Measurements from ENCODE around the gene FBN2. TPM values are rescaled to one million over a fixed set of nuclear protein-coding genes. Genes with fewer than 3 reads are reported as not detected.

FBN2 gene
- total RNA-seq, 1 experiment from 2014 or later: 0.08 TPM

GRCh38 chr5:128475693-128476092 lies 62.4 kb downstream of the FBN2 start:
- ChIA-PET POLR2A (no interaction called here), CTCF (no interaction called here)
- Histone ChIP-seq H3K9me3 (ENCODE audit: control insufficient read depth, insufficient read depth, low read depth, low read length) (no peaks in the 10 kb centered on the region), H3K4me3 (ENCODE audit: low read depth in 2 of 2, low read length in 2 of 2) (no peak overlapping the region), H3K4me1 (ENCODE audit: control insufficient read depth, insufficient read depth, low read length) (no peaks in the 10 kb centered on the region), H3K27ac (ENCODE audit: low read length) (no peak overlapping the region), H3K36me3 (ENCODE audit: control insufficient read depth, insufficient read depth, low read length) (no peaks in the 10 kb centered on the region), H3K27me3 (ENCODE audit: control insufficient read depth, insufficient read depth, low read length) (no peaks in the 10 kb centered on the region)
- no peak for DNase-seq (ENCODE audit: low read depth, low spot score)
- BruUV-seq (replicated peaks): no TSS peak
- in situ Hi-C loops (cut with HindIII; ENCODE audit: low pct_unique_long_range_greater_than_20kb, low sequenced_read_pairs) (no loop called here), intact Hi-C loops (cut with micrococcal nuclease; ENCODE audit: unreplicated experiment) (no loop called here)
- TF ChIP-seq TCF7L2 (IDR thresholded peaks at IDR 0.05; ENCODE audit: low read depth, low read length) (no peak), POLR2AphosphoS5 (IDR thresholded peaks at IDR 0.05; ENCODE audit: low read depth, low read length) (no peak), REST (IDR thresholded peaks at IDR 0.05; ENCODE audit: insufficient read depth in 1 of 2, low read depth in 2 of 2, low read length in 1 of 2) (no peak), CTCF (IDR thresholded peaks at IDR 0.05) (no peak), SIN3A (IDR thresholded peaks at IDR 0.05; ENCODE audit: borderline replicate concordance, insufficient read depth, low read depth, low read length) (no peak)
- ATAC-seq: no peak

GRCh38 chr5:128472919-128473318 lies 65.1 kb downstream of the FBN2 start:
- ChIA-PET CTCF (no interaction called here), POLR2A (no interaction called here)
- Histone ChIP-seq H3K4me1 (ENCODE audit: control insufficient read depth, insufficient read depth, low read length) (no peaks in the 10 kb centered on the region), H3K27me3 (ENCODE audit: control insufficient read depth, insufficient read depth, low read length) (no peaks in the 10 kb centered on the region), H3K27ac (ENCODE audit: low read length) (no peak overlapping the region), H3K4me3 (ENCODE audit: low read depth in 2 of 2, low read length in 2 of 2) (no peak overlapping the region), H3K36me3 (ENCODE audit: control insufficient read depth, insufficient read depth, low read length) (no peaks in the 10 kb centered on the region), H3K9me3 (ENCODE audit: control insufficient read depth, insufficient read depth, low read depth, low read length) (no peaks in the 10 kb centered on the region)
- TF ChIP-seq TCF7L2 (IDR thresholded peaks at IDR 0.05; ENCODE audit: low read depth, low read length) (no peak), CTCF (IDR thresholded peaks at IDR 0.05) (no peak), SIN3A (IDR thresholded peaks at IDR 0.05; ENCODE audit: borderline replicate concordance, insufficient read depth, low read depth, low read length) (no peak), REST (IDR thresholded peaks at IDR 0.05; ENCODE audit: insufficient read depth in 1 of 2, low read depth in 2 of 2, low read length in 1 of 2) (no peak), POLR2AphosphoS5 (IDR thresholded peaks at IDR 0.05; ENCODE audit: low read depth, low read length) (no peak)
- DNase-seq (ENCODE audit: low read depth, low spot score): no peak
- BruUV-seq (replicated peaks): no TSS peak
- intact Hi-C loops (cut with micrococcal nuclease; ENCODE audit: unreplicated experiment): no loop called here
- ATAC-seq: no peak
- in situ Hi-C loops (cut with HindIII; ENCODE audit: low pct_unique_long_range_greater_than_20kb, low sequenced_read_pairs): no loop called here
